Cardiac septum (tissue), 1 donor: ENCODE results near the gene TRAF3. TPM values are rescaled to one million over a fixed set of nuclear protein-coding genes. Genes with fewer than 3 reads are reported as not detected.
A peak's percentile ranks its signal among the peaks of the same experiment; 100 is the strongest.

Experiments
- DNase-seq: peaks from one replicate; pipeline ENCODE4 v3.0.0-alpha.2; 2020; ENCODE audit warnings: low spot score
- intact Hi-C: fragments of 100-400 bp; cut with DNase I; formaldehyde crosslinking; loops from one replicate; pipeline ENCODE4 v1.14.0; 2022
- total RNA-seq: library from RNA; stranded (reverse); fragmentation: NEBNext Ultra II Directional; extraction: Animal tissue kit (Norgen Biotek cat#: 25700); gene quantifications from one replicate; pipeline ENCODE4 v1.2.1, GENCODE V29; 2021
- donor health status: DM: no; HTN: no; CAD: no.

Gene TRAF3
- total RNA-seq, 1 donor from 2014 or later = 12.5 TPM

DNA sequence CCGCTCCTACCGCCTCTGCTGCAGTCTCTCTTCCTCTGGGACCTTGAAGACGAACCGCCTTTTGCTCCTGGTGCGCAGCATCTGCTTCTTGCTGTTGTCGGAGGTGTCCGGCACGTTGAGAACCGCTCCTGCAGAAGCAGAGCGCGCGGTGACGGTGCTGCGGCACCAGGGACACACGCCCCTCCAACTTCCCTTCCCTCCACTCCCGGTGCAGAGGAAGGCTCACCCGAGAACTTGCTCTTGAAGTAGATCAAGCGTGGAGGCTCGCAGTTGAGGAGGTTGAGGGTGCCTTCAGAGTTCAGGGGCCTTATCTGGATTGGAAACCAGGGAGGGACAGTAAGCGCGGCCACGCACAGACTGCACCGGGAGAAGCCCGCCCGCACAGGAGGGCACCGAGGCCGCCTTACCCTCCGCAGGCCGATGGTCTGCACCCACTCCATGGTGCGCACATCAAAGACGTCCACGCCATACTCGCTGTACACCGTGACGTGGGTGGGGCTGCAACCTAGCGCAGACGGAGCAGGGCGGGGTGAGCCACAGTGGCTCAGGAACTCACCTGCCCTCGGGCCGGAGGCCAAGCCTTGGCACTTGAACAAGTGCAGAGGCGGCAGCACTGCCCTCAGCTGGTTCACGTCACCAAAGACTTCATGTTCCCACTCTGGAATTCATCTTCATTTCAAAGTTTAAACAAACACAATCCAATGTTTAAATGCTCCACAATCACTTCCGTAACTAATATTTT is 162.7 kb downstream of the TRAF3 start:
- DNase-seq = no peak
- intact Hi-C loops = no loop called here

- intact Hi-C loops = no loop called here
- no peak for DNase-seq
Observed at GRCh38 chr14:102940729-102941362, 163.6 kb downstream of the TRAF3 start.

DNA sequence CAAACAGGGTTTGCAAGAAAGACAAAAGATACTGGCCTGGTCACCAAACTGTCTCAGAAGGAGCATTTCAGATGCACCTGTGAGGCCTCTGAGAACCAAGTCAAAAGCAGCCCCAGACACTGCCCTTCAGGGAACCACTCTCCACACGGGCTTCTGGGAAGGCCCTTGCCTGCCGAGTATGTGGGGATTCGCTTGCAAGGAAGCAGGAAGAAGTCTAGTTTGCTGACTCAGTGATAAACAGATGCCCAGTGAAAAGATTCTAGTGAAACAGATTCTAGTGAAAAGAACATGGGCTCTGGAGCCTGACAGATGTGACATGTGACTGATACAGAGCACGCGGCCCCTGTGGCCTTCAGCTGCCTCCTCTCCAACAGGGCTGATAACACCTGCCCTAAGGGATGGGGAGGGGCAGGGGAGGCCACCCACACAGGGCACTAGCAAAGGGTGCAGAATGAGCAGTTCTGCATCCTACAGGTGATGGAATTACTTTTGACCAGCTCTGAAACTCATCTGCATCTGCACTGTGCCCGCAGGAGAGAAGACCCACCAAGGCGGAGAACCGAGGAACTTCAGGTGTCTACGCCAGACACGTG is 164.3 kb downstream of the TRAF3 start:
- no peak for DNase-seq
- intact Hi-C loops = no loop called here

DNA sequence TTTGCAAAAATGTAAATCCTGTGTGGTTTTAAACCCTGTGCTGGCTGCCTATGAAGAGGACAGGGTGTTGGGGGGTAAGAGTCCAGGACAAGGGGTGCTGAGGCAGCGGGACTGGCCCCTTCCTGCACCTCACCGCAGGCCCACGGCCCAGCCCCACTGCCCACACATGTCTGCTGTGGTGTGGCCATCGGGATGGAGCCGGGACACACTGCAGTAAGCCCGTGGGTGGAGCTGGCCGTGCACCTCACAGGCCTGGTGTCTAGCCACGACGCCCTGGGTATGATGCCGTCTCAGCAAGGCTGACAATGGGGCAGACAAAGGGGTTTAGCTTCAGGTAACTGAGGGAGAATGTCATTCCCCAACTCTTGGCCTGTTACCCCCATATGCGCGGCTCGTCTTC is 164.8 kb downstream of the TRAF3 start:
- intact Hi-C loops = no loop called here
- no peak for DNase-seq

- DNase-seq = no peak
- intact Hi-C loops = no loop called here
Observed at GRCh38 chr14:102943454-102943853, 166.2 kb downstream of the TRAF3 start.

DNA sequence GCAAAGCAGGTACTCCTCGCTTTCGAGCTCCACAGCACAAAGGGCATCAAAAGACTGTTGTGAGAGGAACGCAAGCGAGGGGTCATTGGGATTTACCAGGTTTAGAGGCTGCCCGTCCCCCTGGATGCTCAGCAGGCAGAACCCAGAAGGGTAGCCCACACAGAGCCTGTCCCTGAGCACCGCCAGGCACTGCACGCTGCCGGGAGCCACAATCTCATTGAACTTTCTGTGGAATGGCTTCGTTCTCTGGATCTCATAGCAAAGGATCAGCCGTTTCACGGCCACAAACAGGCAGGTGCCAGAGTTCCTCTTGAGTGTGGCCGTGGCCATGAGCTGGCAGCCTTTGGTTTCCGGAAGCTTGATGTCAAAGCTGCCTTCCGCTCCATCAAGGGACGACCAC is 166.7 kb downstream of the TRAF3 start:
- no peak for DNase-seq
- intact Hi-C loops = no loop called here

DNA sequence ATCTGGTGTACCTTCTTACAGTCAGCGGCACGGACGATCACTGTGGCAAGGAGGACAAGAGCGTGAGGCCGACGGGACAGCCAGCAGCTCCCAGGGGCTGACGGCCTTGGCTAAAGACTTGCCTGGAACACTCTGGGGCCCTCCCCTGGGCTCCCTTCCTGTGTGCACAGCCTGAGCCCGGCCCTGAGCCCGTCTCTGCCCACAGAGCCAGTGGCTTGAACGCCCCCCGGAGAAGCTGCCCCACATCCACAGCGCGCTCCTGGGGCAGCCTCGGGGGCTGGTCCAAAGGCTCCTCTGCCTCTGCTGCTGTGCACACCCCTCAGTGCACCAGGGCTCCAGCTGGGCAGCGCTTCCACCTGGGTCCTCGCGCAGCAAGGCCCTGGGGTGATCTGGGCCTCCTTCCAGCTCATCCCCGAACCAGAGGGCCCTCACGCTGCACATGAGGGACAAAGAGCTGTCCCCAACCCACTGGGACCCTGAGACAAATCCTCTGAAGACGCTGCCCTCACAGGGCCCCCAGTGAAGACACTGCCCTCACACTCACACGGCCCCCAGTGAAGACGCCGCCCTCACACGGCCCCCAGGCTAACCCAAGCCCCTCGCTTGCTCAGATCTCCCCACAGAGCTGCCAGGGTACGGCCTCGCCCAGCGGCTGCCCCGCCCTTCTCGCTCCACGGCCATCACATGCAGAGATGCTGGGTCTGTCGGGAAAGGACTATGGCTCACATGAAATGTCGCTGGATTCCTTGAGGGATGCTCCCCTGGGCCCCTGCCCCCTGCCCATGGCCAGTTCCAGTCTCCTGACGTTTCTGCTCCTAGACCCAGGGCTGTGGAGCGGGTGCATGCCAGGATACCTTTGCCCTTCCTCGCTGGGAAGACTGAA is 167.4 kb downstream of the TRAF3 start:
- intact Hi-C loops = no loop called here
- DNase-seq = peak; percentile 73

DNA sequence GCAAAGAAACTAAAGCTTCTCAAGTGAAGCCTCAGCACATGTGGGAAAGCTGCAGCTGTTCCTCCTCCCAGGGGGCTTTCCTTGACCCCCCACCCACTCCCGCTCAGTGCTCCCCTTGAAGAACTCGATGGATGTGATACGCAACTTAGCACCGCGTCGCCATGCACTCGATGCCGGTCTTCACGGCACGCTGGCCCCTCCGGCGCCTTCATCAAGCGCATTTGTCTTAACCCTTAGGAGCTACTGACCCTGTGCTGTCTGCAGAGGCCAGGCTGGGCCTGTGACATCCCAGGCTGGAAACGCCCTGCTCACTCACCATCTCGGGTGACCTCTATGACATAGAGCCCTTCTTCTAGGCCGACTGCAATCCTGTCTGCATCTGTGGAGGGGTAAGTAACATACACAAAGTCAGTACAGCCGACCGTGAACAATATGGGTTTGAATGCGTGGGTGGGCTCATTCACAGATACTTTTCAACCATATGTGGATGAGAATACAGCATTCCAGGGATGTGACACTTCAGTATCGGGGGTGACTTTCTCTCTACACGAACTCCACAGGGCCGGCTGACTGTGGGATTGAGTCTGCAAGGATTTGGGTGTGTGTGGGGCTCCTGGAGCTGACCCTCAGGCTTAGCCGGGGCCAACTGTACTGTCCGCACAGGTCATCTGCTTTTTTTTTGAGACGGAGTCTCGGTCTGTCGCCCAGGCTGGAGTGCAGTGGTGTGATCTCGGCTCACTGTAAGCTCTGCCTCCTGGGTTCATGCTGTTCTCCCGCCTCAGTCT is 168.3 kb downstream of the TRAF3 start:
- intact Hi-C loops = no loop called here
- DNase-seq = no peak

- intact Hi-C loops = no loop called here
Observed at GRCh38 chr14:102947321-102948103, 170.3 kb downstream of the TRAF3 start.

DNA sequence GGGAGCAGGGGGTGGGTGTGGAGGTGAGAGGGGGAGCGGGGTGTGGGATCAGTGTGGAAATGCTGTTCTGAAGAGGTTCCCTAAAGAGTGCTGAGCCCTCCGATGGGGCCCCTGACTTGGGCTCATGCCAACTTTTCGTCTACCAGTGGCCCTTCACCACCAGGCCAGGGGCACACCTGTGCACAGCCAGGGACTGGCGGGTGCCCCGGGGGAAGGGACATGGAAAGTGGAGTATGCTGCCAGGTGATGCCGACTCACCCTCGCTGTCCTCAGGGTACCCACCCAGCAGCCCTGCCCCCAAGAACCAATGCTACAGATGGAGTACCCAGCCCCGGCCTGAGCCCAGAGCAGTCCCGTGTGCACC is 171.4 kb downstream of the TRAF3 start:
- intact Hi-C loops = no loop called here

More at GRCh38 chr14:102947321-102948103, 170.3 kb downstream of the TRAF3 start:
- DNase-seq = no peak

DNA sequence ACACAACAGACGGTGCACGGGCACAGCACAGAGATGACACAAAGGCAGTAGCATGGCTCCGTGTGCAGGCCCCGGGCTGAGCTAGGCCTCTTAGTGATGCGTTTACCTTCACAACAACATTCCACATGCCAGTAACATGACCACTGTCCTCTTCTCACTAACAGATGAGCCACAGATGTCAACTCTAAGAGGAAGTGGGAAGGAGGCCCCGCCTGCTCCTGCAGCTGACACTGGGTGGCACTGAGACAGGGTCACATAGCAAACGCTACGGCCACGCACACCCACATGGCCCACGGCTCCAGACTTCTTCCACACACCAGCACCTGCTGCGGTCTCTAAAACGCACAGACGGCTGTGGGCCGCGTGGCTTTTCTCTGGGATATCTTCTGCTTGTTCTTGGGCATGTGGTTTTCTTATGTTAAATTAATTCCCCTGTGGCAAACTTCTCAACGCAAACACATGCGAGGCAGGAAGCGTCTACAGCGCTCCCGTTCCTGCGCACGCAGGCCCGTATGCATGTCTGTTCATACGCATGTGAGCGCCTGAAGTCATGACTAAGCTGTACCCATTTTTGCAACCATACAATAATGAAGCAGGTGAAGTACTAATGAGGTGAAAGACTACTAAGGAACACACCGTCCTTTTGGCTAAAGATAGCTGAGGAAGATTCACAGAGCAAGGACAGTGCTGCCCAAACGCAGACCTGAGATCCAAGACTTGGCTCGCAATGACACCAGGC is 172.0 kb downstream of the TRAF3 start:
- intact Hi-C loops = no loop called here
- DNase-seq = no peak

More for the DNA sequence above, 171.4 kb downstream of the TRAF3 start:
- DNase-seq = no peak

DNA sequence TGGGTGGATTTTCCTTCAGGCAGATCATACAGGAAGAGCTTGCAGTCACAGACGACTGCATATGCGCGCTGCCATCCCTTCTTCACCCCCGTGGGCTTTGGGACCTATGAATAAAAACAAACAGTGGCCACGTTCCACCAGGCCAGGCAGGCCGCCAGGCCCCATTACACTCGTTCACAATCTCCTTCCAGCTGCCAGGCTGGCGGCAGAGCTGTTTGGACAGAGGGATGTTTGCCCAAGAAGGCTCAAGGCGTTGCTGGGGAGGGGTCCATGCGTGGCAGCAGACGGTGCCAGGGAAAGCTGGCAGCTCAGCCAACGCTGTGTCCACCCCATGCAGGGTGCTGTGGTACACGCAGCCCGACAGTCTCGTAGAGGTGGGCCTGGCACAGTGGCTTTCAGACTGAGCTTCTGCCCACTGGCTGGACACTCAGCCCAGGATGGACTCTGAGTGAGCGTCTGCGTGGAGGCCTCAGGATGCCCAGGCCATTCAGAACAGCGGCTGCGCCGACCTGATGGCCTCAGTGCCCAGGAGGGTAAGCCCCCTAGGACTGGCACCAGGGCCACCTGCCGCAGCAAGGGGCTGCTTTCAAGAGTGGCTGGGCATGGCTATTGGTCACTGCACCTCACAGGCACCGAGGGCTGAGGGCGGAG is 172.7 kb downstream of the TRAF3 start:
- intact Hi-C loops = no loop called here
- no peak for DNase-seq

DNA sequence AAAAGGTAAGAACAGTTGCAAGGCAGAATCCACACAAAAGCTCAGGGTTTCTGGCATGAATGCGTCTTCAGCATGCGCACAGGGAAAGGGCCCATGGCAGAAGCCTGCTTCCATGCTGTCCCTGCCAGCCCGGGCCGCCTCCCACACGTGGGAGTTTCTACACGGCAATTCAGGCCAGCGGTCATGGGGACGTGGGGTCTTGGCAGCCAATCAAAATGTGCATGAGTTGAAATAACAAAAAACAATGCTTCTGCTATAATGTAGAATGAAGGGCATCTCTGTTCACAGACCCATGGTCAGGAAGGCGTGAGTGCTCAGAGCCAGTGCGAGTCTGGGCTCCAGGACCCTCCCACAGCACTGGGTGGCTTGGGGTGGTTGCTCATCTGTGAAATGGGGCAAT is 173.8 kb downstream of the TRAF3 start:
- intact Hi-C loops = no loop called here
- no peak for DNase-seq

GRCh38 chr14:102951799-102952198 is 174.6 kb downstream of the TRAF3 start:
- intact Hi-C loops = no loop called here
- no peak for DNase-seq

DNA sequence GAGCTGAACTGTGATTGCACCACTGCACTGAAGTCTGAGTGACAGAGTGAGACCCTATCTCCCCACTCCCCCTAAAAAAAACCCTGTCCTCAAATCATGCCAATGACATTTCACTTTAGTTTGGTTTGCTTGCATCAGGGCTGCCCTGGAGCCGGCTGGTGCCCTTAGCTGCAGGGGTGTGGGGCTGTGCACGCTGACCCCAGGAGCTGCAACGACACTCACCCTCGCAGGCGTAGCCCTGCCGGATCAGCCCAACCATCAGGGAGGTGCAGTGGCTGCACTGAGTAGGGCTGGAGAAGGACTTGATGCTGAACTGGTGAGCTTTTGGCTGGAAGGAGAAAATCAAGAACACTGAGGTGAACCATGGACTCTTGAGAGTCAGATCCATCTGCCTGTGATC is 175.0 kb downstream of the TRAF3 start:
- DNase-seq = no peak
- intact Hi-C loops = no loop called here

- no peak for DNase-seq
- intact Hi-C loops = no loop called here
Observed at GRCh38 chr14:102953100-102953499, 175.9 kb downstream of the TRAF3 start.

GRCh38 chr14:102954081-102954789 is 177.0 kb downstream of the TRAF3 start:
- intact Hi-C loops = no loop called here

More at GRCh38 chr14:102954081-102954789, 177.0 kb downstream of the TRAF3 start:
- DNase-seq = no peak
